ENCODE measurements around the gene CDADC1.

Gene CDADC1

DNA sequence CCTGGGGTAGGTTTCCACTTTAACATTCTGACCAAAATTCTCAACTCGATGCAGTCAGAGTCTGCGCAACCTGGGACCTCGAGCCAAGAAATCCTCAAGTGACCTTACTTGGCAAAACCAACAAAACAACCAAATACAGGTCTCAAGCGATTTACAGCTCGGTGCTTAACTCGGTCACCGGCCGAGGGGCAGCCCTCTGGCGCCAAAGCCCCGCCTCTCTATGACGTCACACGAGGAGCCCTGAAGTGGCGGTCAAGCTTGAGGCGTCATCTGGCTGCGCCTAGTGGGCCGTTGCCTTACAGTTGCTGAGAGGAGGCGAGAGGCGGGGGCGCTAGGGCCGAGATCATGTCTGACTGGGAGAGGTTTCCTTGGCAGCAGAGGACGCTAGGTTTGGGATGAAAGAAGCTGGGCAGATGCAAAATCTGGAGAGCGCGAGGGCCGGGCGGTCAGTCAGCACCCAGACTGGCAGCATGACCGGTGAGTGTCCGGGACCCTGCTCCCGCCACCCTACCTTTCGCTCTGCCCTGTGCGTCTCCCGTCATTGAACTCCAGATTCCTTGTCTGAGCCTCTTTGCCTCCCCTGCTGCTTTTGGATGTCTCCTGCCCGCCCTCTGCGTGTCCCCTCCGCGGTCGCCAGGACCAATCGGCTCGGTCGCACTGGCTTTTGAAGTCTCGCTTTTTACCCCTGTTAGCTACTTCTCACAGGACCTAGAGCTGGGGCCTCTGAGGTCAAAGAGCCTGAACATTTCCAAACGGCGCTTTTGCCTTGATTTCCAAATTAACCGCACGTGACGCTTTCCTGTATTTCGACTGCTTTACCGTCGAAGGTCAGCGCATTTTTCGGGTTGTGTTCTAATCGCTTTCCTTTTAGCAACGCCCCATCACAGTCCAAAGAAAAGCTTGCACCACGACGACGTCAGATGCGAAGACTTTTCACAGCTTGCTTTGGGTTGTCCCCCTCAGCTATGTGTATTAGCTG lies at the start of gene CDADC1:
TSS of gene CDADC1 (plus strand) at position 283 of the 979 bp plus-strand sequence. CDS start at position 396, 113 bp downstream.
- DNase-seq (ENCODE audit: low read depth in 1 of 2, low spot score in 1 of 2) = peak; percentile 68 to 75

DNA sequence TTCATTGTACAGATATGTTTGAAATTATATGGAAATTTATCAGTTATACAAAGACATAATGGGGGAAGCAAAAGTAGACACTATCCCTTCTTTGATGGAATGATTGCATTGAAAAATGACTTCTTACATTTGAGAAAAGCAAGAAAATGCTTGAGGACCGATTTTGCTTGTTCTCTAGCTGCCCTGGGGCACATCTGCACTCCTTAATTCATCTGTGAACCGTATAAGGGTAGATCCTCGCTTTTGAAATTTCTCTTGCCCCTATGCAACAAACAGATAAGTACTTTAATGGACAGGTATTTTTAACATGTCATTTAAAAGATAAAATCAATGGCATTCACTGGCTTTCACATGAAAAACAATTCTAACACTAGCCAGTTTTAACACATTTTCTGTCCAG lies 41.1 kb upstream of the CDADC1 start:
- no peak for DNase-seq (ENCODE audit: low read depth in 1 of 2, low spot score in 1 of 2)

DNA sequence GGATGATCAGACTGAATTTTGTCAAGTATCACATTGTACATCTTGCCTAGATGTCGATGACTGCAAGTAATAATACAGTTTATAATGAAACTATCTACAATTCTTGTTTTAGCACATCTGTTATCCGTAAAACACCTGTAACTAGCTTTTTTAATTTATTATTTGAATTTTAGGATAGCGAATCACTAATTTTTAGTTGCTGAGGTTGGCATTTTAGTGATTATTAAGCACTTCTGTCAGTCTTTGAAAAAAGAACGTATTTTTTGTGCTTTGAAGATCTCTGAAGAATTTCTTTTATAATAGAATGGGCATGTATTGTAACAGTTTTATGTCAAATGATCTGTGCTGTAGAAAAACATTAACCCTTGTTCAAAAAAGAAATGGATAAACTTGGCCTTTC lies 39.1 kb upstream of the CDADC1 start:
- DNase-seq (ENCODE audit: low read depth in 1 of 2, low spot score in 1 of 2) = no peak

DNA sequence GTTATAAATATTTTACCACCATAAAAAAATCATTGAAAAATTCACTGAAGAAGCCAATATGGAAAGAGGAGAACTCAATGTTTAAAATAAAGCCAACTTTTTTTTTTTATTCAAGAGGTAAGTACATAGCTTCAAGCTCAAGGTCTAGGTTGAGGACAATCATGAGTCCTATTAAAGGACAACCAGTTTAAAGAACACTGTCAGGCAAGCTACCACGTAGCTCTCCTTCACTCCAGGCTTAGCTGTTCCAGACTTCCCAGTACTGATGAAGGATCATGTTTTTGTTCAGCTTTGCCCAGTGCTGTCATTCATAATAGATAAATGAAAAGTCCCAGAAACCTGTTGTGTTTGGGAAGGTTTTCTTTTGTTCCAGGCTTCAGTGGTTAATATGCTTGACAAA lies 37.6 kb upstream of the CDADC1 start:
- no peak for DNase-seq (ENCODE audit: low read depth in 1 of 2, low spot score in 1 of 2)

DNA sequence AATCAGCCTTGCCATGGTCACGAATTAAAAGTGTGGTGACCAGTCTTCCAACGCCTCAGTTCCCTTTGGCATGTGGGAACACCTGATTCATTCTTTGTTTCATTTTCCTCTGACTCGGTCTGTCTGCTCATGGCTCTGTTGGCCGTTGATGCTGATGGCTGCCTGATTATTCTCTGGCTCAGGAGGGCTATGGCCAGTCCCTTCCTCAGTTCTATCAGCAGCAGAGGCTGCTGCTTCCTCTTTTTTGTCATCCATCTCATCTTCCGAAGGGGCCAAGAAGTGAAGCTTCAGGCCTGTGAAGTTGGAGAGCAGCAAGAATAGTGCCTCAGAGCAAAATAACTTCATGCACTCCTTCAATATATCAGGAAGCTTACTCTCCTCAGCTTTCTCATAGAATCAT lies 37.1 kb upstream of the CDADC1 start:
- DNase-seq (ENCODE audit: low read depth in 1 of 2, low spot score in 1 of 2) = no peak

DNA sequence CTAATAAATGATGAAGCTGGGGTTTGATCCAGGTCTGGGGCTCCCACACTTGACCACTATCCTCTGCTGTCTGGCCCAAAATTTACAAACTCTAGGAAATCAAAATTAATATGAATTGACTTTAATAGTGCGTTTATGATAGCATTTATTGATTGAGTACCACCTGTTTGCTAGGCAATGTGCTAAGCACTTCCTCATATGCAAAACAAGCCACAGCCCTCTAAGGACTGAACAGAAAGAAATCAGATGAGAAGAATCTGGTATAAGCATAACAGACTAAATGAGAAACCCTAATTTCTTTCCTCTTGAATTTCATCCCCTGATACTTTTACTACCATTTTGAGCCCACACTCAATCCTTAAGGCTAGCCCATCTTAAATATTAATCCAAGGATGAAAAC lies 34.2 kb upstream of the CDADC1 start:
- DNase-seq (ENCODE audit: low read depth in 1 of 2, low spot score in 1 of 2) = no peak

DNA sequence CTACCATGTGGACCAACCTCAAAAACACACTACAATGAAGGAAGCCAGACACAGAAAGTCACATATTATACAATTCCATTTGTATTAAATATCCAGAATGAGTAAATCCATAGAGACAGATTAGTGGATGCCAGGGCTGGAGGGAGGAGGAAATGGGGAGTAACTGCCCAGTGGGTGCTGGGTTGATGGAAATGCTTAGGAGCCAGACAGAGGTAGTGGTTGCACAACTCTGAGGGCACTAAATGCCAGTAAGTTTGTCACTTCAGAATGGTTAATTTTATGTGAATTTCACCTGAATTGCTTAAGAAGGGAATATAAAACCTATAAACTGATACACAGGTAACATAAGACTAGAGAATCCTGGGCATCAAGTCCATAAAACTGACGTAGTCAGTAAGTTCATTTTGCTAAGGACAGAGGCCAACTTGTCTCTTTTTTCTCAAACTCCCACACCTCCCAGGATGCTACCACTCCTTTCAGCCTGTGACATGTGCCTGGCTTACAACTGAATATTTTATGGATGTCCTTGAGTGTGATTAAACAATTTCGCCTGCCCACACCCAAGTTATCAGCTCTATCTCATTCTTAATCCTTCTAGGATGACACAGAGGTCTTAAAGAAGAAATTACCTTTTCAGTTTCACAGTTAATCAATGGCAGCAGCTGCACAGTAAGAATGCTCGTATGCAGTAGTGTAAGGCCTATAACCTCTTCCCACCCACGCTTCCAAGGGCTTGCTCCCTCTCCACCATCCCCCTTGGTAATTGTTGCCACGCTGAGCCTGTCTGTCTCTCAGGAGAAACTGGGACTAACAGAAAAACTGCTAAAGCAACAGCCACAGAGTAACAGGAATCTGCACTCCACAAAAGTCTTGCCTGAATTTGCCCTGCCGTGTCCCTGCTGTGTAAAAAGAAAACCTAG lies 33.5 kb upstream of the CDADC1 start:
- DNase-seq (ENCODE audit: low read depth in 1 of 2, low spot score in 1 of 2) = no peak

DNA sequence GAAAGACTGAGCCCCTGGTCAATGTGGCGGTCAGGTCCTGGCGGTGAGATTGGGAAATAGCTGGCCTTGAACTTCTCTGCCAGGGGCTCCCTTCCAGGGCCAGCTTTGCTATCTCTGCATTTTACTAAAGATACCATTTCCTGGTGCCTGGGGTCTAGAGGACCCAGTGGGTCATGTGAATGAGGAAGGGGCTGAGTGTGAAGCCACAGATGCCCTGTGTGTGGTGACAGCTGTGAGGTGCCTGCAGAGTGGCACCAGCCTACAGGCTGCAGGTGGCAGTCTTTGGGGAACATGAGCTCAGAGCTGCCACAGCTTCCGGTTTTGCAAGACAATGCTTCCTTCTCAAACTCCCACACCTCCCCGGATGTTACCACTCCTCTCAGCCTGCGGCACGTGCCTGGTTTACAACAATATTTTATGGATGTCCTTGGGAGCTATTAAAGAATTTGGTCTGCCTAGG lies 32.8 kb upstream of the CDADC1 start:
- DNase-seq (ENCODE audit: low read depth in 1 of 2, low spot score in 1 of 2) = no peak

DNA sequence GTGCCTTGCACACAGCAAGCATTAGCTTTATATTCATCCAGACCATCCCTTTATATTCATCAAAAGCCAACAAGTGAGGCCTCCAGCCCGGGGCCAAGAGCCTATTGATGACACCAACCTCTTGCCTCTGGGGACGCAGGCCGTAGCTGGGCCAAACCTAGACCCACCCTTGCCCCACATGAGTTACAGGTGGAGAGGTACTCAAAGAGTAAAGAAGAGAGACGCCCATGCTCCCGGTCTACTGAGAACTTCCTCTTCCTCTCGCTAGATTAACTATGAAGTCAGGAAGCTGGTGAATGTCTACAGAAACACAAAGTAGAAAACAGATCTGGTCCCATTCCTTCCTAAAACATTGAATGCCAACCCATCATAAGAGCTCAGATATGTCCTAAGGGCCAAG lies 31.4 kb upstream of the CDADC1 start:
- no peak for DNase-seq (ENCODE audit: low read depth in 1 of 2, low spot score in 1 of 2)

DNA sequence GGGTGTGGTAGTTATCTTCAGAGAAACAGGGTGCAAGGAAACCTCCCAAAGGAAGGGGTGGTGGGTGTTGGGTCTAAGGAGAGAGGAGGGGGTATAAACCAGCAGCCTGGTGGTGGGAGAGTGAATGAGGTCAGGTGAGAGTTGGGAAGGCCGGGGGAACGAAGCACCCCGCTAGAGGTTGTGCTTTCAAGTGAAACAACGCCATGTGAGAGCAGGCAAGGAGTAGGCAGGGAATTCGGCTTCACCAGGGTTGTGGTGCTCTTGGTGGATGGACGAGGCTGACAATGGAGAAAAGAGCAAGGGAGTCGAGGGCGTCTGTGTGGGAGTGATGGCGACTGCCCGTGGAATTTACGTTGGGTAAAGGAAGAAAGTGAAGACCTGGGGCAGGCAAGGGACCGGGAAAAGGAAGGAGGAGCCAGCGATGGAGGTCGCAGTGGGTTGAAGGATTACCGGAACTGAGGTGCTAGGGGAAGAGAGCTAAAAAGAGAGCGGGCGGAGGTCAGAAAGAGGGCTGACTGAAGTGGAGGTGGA lies 29.7 kb upstream of the CDADC1 start:
- no peak for DNase-seq (ENCODE audit: low read depth in 1 of 2, low spot score in 1 of 2)

DNA sequence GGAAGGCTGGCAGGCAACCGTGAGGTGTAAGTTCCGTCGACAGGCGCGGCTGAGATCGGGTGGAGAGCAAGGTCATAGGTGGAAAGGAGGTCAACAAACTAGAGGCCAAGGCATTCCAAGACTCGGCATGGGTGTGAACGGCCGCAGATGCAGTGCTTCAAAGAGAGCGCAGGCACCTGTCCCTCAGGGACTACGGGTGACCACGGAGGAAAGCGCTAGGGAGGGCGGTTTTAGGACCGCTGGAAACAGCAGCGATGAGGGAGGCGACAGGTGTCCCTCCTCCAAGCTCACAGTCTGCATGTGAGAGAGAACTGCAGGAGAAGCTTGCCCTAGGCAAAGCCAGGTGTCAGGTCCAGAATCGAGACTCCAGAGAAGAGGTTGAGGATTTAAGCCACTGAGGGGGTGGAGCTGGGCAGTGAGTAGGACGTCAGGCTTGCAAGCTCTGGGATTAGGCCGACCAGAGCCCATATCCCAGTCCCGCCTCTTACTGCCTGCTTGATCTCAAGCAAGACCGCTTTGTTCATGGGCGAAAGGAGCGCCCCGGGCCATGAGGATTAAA lies 29.2 kb upstream of the CDADC1 start:
- no peak for DNase-seq (ENCODE audit: low read depth in 1 of 2, low spot score in 1 of 2)

DNA sequence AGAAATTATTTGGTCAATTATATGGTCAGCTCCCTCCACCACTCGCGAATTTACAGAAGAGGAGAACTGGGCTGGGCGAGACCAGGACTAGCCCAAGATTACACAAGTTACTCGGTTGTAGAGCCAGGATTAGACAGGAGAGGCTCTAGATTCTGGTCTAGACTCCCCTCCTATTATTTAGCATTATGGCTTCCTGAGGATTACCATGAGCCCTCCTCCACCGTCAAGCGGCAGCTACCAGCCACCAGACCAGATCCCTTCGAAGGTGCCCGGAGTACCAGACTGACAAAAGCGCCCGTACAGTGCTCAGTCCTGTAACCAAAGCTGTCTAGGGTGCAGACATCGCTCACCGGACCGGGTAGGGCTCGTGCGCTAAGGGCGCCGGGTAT lies 28.1 kb upstream of the CDADC1 start:
- no peak for DNase-seq (ENCODE audit: low read depth in 1 of 2, low spot score in 1 of 2)

DNA sequence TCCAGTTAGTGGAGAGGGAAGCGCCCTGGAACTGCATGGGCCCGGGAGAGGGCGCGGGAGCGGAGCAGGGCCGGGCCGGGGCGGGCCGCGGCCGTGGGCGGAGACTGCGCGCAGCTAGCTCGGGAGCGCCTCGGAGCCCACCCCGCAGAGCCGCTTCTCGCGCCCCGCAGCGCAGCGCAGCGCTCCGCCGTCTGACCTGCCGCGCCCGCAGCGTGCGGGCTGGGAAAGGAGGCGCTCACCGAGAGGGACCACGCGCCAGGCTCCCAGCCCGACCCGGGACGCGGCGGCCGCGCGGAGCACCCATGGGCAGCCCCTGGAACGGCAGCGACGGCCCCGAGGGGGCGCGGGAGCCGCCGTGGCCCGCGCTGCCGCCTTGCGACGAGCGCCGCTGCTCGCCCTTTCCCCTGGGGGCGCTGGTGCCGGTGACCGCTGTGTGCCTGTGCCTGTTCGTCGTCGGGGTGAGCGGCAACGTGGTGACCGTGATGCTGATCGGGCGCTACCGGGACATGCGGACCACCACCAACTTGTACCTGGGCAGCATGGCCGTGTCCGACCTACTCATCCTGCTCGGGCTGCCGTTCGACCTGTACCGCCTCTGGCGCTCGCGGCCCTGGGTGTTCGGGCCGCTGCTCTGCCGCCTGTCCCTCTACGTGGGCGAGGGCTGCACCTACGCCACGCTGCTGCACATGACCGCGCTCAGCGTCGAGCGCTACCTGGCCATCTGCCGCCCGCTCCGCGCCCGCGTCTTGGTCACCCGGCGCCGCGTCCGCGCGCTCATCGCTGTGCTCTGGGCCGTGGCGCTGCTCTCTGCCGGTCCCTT lies 27.5 kb upstream of the CDADC1 start, which contains the start of gene MLNR:
TSS of gene MLNR (plus strand) at position 303 of the 820 bp plus-strand sequence. CDS start at position 303, 0 bp downstream.
- DNase-seq (ENCODE audit: low read depth in 1 of 2, low spot score in 1 of 2) = no peak

DNA sequence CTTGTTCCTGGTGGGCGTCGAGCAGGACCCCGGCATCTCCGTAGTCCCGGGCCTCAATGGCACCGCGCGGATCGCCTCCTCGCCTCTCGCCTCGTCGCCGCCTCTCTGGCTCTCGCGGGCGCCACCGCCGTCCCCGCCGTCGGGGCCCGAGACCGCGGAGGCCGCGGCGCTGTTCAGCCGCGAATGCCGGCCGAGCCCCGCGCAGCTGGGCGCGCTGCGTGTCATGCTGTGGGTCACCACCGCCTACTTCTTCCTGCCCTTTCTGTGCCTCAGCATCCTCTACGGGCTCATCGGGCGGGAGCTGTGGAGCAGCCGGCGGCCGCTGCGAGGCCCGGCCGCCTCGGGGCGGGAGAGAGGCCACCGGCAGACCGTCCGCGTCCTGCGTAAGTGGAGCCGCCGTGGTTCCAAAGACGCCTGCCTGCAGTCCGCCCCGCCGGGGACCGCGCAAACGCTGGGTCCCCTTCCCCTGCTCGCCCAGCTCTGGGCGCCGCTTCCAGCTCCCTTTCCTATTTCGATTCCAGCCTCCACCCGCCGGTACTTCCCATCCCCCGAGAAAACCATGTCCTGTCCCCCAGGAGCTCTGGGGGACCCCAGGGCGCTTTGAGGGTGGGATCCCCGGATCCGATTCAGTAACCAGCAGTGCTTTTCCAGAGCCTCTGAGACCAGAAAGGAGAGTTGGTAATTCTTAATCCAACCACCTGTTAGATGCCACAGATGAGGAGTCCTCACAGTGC lies 26.7 kb upstream of the CDADC1 start:
- no peak for DNase-seq (ENCODE audit: low read depth in 1 of 2, low spot score in 1 of 2)

DNA sequence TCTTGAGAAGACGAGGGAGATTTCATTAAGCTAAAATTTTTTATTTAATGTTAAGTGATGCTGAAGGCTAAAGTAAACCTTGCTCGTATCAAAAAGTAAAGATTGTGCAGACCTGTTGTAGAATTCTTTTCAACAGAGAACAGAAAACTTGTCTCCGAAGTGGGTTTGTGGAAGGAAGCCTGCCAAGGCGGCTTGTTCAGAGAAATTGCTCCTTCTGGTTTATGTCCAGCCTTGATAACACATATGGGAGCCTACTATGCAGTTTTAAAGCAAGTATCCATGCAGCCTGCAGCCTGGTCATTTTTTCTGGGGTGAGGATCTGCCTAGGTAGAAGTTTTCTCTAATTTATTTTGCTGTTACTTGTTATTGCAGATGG lies 26.1 kb upstream of the CDADC1 start:
- DNase-seq (ENCODE audit: low read depth in 1 of 2, low spot score in 1 of 2) = no peak

DNA sequence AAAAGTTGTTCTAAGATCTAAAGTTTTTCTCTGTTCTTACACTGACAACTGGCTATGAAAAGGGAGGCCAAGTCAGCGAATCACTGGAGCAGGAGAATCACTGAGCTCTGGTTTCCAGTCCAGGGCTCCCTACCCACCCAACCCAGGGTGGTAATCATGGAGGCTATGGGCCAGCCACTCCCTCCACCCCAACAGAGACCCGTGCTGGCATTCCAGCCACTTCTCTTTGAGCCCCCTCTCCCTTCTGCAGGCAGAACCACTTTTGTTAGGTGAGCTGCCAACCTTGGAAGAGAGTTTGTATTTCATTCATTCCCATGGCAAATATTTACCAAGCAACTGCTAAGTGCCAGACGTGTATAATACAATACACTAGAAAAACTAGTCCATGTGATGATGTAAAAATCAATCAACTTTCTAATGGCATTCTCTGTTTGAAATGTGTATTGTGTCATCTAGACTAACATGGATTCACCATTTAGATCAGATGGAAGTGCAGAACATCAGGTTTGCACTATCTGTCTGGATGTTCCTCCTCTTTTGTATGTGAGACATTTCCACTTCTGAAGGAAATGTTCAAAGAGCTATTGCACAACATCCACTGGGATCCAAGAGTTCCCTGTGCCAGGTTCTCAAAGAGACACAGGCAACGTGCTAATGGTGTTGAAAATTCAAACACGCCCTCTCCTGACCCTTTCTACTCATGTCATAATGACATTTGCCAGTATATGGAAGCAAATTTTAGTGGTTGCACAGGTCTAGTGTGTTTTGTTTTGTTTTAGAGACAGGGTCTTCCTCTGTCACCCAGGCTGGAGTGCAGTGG lies 22.3 kb upstream of the CDADC1 start:
- DNase-seq (ENCODE audit: low read depth in 1 of 2, low spot score in 1 of 2) = no peak

DNA sequence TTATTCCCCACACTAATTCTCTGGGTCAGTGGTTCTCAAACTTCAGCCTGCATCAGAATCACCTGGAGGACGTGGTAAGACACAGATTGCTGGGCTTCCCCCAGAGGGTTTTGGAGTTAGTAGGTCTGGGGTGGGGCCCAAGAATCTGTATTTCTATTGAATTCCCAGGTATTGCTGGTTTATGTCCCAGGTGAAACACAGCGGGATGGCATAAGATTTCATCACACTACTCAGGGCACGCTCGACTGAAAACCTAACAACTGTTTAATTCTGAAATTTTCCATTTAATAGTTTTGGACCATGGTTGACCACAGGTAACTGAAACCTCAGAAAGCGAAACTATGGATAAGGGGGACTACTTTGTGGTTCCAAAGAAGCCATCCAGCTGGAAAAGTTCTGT lies 21.1 kb upstream of the CDADC1 start:
- no peak for DNase-seq (ENCODE audit: low read depth in 1 of 2, low spot score in 1 of 2)

DNA sequence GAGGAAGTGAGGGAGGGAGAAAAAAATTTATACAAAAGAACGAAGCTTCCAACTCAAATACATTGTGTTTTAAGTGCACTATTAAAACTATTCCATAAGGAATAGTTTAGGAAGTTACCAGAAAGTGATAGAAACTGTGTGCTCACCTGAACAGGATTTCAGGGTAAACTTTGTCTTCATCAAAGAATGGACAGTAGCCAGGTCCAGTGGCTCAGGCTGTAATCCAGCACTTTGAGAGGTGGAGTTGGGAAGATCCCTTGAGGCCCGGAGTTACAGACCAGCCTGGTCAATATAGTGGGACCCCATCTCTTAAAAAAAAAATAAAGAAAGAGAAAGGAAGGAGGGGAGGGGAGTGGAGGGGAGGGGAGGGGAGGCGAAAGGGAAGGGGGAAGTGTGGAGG lies 13.0 kb upstream of the CDADC1 start:
- DNase-seq (ENCODE audit: low read depth in 1 of 2, low spot score in 1 of 2) = no peak
